ENCODE results near the gene BIVM. TPM values are rescaled to one million over a fixed set of nuclear protein-coding genes. Genes with fewer than 3 reads are reported as not detected.

Gene BIVM
- total RNA-seq, 2 donors from 2014 or later: 16.2 to 22.0 TPM

DNA sequence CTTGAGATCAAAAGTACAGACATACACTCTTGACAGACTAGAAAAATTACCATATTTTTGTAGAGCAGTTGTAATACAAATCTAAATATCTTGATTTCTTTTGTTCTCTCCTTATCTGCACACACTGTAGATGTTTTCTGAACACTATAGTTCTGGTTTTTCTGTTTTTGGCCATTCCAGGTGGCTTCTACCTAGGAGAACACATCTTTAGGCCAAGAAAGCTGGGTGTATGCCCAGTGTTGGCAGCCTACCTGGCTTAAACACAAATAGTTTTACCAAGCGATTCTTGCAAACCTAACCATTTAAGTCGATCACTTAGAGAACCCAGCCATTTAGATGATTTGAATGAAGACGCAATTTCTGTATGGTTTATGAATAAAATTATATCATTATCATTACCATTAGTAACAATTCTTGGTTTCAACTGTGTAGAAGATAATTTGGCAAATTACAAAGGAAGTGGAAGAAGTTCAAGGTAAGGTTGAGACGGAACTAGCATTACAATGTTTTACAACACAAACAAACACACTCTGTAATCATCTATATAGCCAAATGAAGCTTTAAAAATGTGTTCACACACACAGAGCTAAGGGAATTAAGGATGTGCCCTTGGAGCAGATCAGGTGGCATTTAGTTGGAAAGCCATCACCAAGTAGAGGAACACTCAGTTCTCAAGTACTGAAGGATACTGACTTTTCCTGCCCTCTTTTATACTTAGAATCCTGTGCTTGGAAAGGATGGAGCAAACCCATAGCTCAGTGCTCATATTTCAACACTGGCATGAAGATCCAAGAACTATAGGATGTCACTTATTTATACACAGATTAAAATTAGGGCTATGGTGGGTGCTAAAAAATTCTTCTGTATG lies 83.1 kb downstream of the BIVM start:
- intact Hi-C loops (cut with DNase I): no loop called here
- no peaks in the 10 kb centered on the region for H3K9me3 ChIP-seq
- peak; percentile 31 for DNase-seq (ENCODE audit: low spot score)

More for the DNA sequence above, 83.1 kb downstream of the BIVM start:
- Histone ChIP-seq H3K27me3 (replicated peaks; ENCODE audit: insufficient read depth) (no peaks in the 10 kb centered on the region), H3K4me3 (no peak overlapping the region), H3K36me3 (no peaks in the 10 kb centered on the region), H3K4me1 (replicated peaks) (no peaks in the 10 kb centered on the region), H3K27ac (no peak overlapping the region)
- TF ChIP-seq, protein P1, sequence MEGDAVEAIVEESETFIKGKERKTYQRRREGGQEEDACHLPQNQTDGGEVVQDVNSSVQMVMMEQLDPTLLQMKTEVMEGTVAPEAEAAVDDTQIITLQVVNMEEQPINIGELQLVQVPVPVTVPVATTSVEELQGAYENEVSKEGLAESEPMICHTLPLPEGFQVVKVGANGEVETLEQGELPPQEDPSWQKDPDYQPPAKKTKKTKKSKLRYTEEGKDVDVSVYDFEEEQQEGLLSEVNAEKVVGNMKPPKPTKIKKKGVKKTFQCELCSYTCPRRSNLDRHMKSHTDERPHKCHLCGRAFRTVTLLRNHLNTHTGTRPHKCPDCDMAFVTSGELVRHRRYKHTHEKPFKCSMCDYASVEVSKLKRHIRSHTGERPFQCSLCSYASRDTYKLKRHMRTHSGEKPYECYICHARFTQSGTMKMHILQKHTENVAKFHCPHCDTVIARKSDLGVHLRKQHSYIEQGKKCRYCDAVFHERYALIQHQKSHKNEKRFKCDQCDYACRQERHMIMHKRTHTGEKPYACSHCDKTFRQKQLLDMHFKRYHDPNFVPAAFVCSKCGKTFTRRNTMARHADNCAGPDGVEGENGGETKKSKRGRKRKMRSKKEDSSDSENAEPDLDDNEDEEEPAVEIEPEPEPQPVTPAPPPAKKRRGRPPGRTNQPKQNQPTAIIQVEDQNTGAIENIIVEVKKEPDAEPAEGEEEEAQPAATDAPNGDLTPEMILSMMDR (IDR thresholded peaks at IDR 0.05): no peak
- TF ChIP-seq POLR2A (IDR thresholded peaks at IDR 0.05): no peak
- no peak for TF ChIP-seq POLR2AphosphoS5 (IDR thresholded peaks at IDR 0.05)
- 49% methylated on average over 4 of the region's 4 CpGs for WGBS

Other genes starting within 250 kb of the BIVM start
- gene TPP2, start 202.1 kb upstream of the BIVM start, total RNA-seq: 10 to 100 TPM; 31.4 to 31.8 TPM
- not detected for gene METTL21C, start 104.1 kb upstream of the BIVM start, total RNA-seq
- 10 to 100 TPM in 1 of 2 donors, 1 to 10 TPM in 1; 3.6 to 22.2 TPM for gene TEX30, start 25.3 kb upstream of the BIVM start, total RNA-seq
- gene POGLUT2, start 143 bp upstream of the BIVM start, total RNA-seq: 1 to 10 TPM; 3.9 to 4.0 TPM
- gene ERCC5, start 46.9 kb downstream of the BIVM start, total RNA-seq: 10 to 100 TPM; 60.9 to 72.7 TPM